Mucosa of descending colon (tissue), 3 donors: ENCODE data around the gene RTF2. TPM values are rescaled to one million over a fixed set of nuclear protein-coding genes. Genes with fewer than 3 reads are reported as not detected.

Experiments
- ATAC-seq: fragments of 200-7000 bp; cut with Tn5 transposase; one replicate; pipeline ENCODE4 v1.9.1; 2020; ENCODE audit warnings: mild to moderate bottlenecking, moderate library complexity
- DNase-seq, 3 donors: peaks; one replicate each; pipeline ENCODE4 v3.0.0-alpha.2; 2020
- H3K36me3 ChIP-seq: fragments of 200-600 bp; one replicate; pipeline ENCODE4 v1.8.0; 2021; ENCODE audit warnings: low read depth, mild to moderate bottlenecking
- H3K4me1 ChIP-seq: fragments of 200-600 bp; one replicate; pipeline ENCODE4 v1.8.0; 2021; ENCODE audit warnings: low read depth, mild to moderate bottlenecking
- H3K4me3 ChIP-seq: fragments of 200-600 bp; one replicate; pipeline ENCODE4 v1.8.0; 2021; ENCODE audit warnings: mild to moderate bottlenecking
- H3K9me3 ChIP-seq: fragments of 200-600 bp; one replicate; pipeline ENCODE4 v1.8.0; 2021; ENCODE audit warnings: mild to moderate bottlenecking
- CTCF ChIP-seq: fragments of 200-600 bp; IDR thresholded peaks from one replicate; pipeline ENCODE4 v1.8.0; 2022; ENCODE audit warnings: antibody characterized with exemption, mild to moderate bottlenecking
- intact Hi-C, 2 donors: fragments of 100-400 bp; cut with DNase I in 1 of 2; cut with micrococcal nuclease in 1 of 2; formaldehyde crosslinking; loops; one replicate each; pipeline versions ENCODE4 v1.11.0 to v1.11.1; 2022; cut with DNase I, micrococcal nuclease
- total RNA-seq, 3 donors: library from RNA; stranded (reverse); fragmentation: NEBNext Ultra II Directional in 2 of 3; extraction: Animal tissue kit (Norgen Biotek cat#: 25700) in 2 of 3; gene quantifications; one replicate each; pipeline versions ENCODE4 v1.2.1 to v1.2.4, GENCODE V29; 2021 to 2023
- donor health status: DM: no; HTN: no; CAD: no; lungs with moderate emphysema.
- donor health status: DM: no; HTN: no; CAD: no.
- donor health status: DM: no; HTN: yes; CAD: no.

RTF2 gene
- total RNA-seq, 3 donors from 2014 or later: 74.5 to 87.0 (median 76.4) TPM

- no peak for DNase-seq
Measured at GRCh38 chr20:56540415-56540814, 72.0 kb downstream of the RTF2 start.

GRCh38 chr20:56542489-56543030 is 74.1 kb downstream of the RTF2 start:
- no peaks in the 10 kb centered on the region for H3K36me3 ChIP-seq
- intact Hi-C loops: loop anchor here in 1 of 2 donors (10.0 kb wide), 1 partner anchor 432 kb away; no protein-coding TSS in a partner anchor

More at GRCh38 chr20:56540415-56540814, 72.0 kb downstream of the RTF2 start:
- no peaks in the 10 kb centered on the region for H3K36me3 ChIP-seq
- no peak for TF ChIP-seq CTCF
- intact Hi-C loops: loop anchor here in 1 of 2 donors (10.0 kb wide), 1 partner anchor 434 kb away; no protein-coding TSS in a partner anchor
- H3K4me3 ChIP-seq: no peak overlapping the region
- H3K9me3 ChIP-seq: no peaks in the 10 kb centered on the region
- ATAC-seq: no peak
- H3K4me1 ChIP-seq: no peaks in the 10 kb centered on the region

GRCh38 chr20:56551571-56551970 is 83.1 kb downstream of the RTF2 start:
- TF ChIP-seq CTCF: no peak
- Histone ChIP-seq H3K4me1 (no peaks in the 10 kb centered on the region), H3K9me3 (no peaks in the 10 kb centered on the region), H3K4me3 (no peak overlapping the region), H3K36me3 (no peaks in the 10 kb centered on the region)
- intact Hi-C loops: loop anchor here in 1 of 2 donors (10.0 kb wide), 1 partner anchor 513 kb away; no protein-coding TSS in a partner anchor
- ATAC-seq (no peak), DNase-seq (no peak)

More at GRCh38 chr20:56542489-56543030, 74.1 kb downstream of the RTF2 start:
- TF ChIP-seq CTCF: no peak
- Histone ChIP-seq H3K4me1 (no peaks in the 10 kb centered on the region), H3K9me3 (no peaks in the 10 kb centered on the region), H3K4me3 (no peak overlapping the region)
- ATAC-seq (no peak), DNase-seq (no peak)

GRCh38 chr20:56552911-56553629 is 84.6 kb downstream of the RTF2 start:
- no peaks in the 10 kb centered on the region for H3K4me1 ChIP-seq
- no peaks in the 10 kb centered on the region for H3K9me3 ChIP-seq
- no peak for ATAC-seq
- DNase-seq: no peak
- intact Hi-C loops: loop anchor here in 1 of 2 donors (10.0 kb wide), 1 partner anchor 512 kb away; no protein-coding TSS in a partner anchor
- no peak for TF ChIP-seq CTCF
- H3K4me3 ChIP-seq: no peak overlapping the region
- no peaks in the 10 kb centered on the region for H3K36me3 ChIP-seq

- ATAC-seq (peak; percentile 74), DNase-seq (peak in 1 of 3 donors; percentile 20)
- intact Hi-C loops: loop anchor here in 1 of 2 donors (10.0 kb wide), 1 partner anchor 510 kb away; no protein-coding TSS in a partner anchor
Measured at GRCh38 chr20:56554869-56555268, 86.4 kb downstream of the RTF2 start.

More at GRCh38 chr20:56554869-56555268, 86.4 kb downstream of the RTF2 start:
- TF ChIP-seq CTCF: no peak
- Histone ChIP-seq H3K4me1 (no peaks in the 10 kb centered on the region), H3K9me3 (no peaks in the 10 kb centered on the region), H3K36me3 (no peaks in the 10 kb centered on the region), H3K4me3 (no peak overlapping the region)
